MM.1S (cell line): ENCODE results near the gene RAPGEF4.

ENCODE experiments used
- CTCF ChIP-seq: fragments of 300-600 bp; sonication (generic); IDR thresholded peaks from 2 replicates; pipeline ENCODE4 v1.5.1; 2016; ENCODE audit warnings: antibody characterized with exemption, low read length, mixed read lengths
- EZH2 ChIP-seq: fragments of 300-600 bp; sonication (generic); optimal IDR thresholded peaks from 2 replicates; pipeline ENCODE3; 2017; ENCODE audit warnings: low read depth, mild to moderate bottlenecking, antibody characterized with exemption, low read length, mixed read lengths
- EZH2phosphoT487 ChIP-seq: fragments of 300-600 bp; sonication (generic); IDR thresholded peaks from 2 replicates; pipeline ENCODE4 v1.6.1; 2018; ENCODE audit warnings: antibody characterized with exemption, low read length

GRCh38 chr2:173044686-173045085, 309.0 kb downstream of the RAPGEF4 start:
- TF ChIP-seq CTCF (no peak), EZH2phosphoT487 (no peak), EZH2 (no peak)
